ENCODE measurements around the gene CENPX. TPM values are rescaled to one million over a fixed set of nuclear protein-coding genes. Genes with fewer than 3 reads are reported as not detected.

CENPX gene
- total and polyA plus RNA-seq, 2 of the 13 experiments (the other 11 are each of a cell fraction or from before 2014, with no cell fraction given) = 92.7 to 170 TPM

GRCh38 chr17:81991684-81992305 lies 30.9 kb downstream of the CENPX start (continued):
- TF ChIP-seq IRF1 (CRISPR knock-in tag; IDR thresholded peaks at IDR 0.05; ENCODE audit: low read depth) (no peak), ARHGAP35 (CRISPR knock-in tag; IDR thresholded peaks at IDR 0.05; ENCODE audit: borderline replicate concordance) (0 out of 2 replicates have a peak, but pooled peaks have one; percentile 64), MYPOP (CRISPR knock-in tag; IDR thresholded peaks at IDR 0.05) (peak; percentile 94), YY1 (IDR thresholded peaks at IDR 0.05; ENCODE audit: insufficient read depth, insufficient replicate concordance, low read depth, low read length) (peak; percentile 68), HES4 (CRISPR knock-in tag; IDR thresholded peaks at IDR 0.05; ENCODE audit: borderline replicate concordance) (no peak; the same call in 1 of the 2 replicates), MYC (CRISPR knock-in tag; IDR thresholded peaks at IDR 0.05; ENCODE audit: borderline replicate concordance) (peak; percentile 93), GABPB1 (CRISPR knock-in tag; IDR thresholded peaks at IDR 0.05) (peak; percentile 77), ZNF446 (CRISPR knock-in tag; IDR thresholded peaks at IDR 0.05) (peak; percentile 92; the same call in 1 of the 2 replicates), IKZF1 (IDR thresholded peaks at IDR 0.05) (no peak), U2AF1 (optimal IDR thresholded peaks at IDR 0.05; ENCODE audit: low read depth, low read length) (peak; percentile 85), ZSCAN12 (CRISPR knock-in tag; IDR thresholded peaks at IDR 0.05) (peak; percentile 97), SP4 (CRISPR knock-in tag; IDR thresholded peaks at IDR 0.05) (peak; percentile 74), HOXD1 (CRISPR knock-in tag; IDR thresholded peaks at IDR 0.05) (peak; percentile 75; the same call in 1 of the 2 replicates), HNRNPH1 (optimal IDR thresholded peaks at IDR 0.05; ENCODE audit: low read depth, low read length) (no peak), ATAD3A (CRISPR knock-in tag; IDR thresholded peaks at IDR 0.05) (peak; percentile 73; the same call in 1 of the 2 replicates), MLX (CRISPR knock-in tag; IDR thresholded peaks at IDR 0.05) (peak; percentile 74), ZNF260 (CRISPR knock-in tag; IDR thresholded peaks at IDR 0.05; ENCODE audit: borderline replicate concordance, low read depth) (no peak), CC2D1A (CRISPR knock-in tag; IDR thresholded peaks at IDR 0.05) (no peak), ZBTB8A (CRISPR knock-in tag; IDR thresholded peaks at IDR 0.05; ENCODE audit: borderline replicate concordance, low read depth) (no peak), GTF2F1 (IDR thresholded peaks at IDR 0.05; ENCODE audit: low read length) (no peak), NR2F2 (IDR thresholded peaks at IDR 0.05; ENCODE audit: borderline replicate concordance, low read depth) (no peak), TRAFD1 (CRISPR knock-in tag; IDR thresholded peaks at IDR 0.05; ENCODE audit: borderline replicate concordance) (no peak), SMARCE1 (IDR thresholded peaks at IDR 0.05; ENCODE audit: borderline replicate concordance) (no peak), ZBTB7B (CRISPR knock-in tag; IDR thresholded peaks at IDR 0.05) (peak; percentile 93), ZNF607 (CRISPR knock-in tag; IDR thresholded peaks at IDR 0.05; ENCODE audit: borderline replicate concordance) (no peak), SYNCRIP (IDR thresholded peaks at IDR 0.05; ENCODE audit: insufficient read depth, low read depth, low read length) (no peak), ARNTL (CRISPR knock-in tag; IDR thresholded peaks at IDR 0.05) (peak; percentile 72), GFI1 (CRISPR knock-in tag; IDR thresholded peaks at IDR 0.05; ENCODE audit: borderline replicate concordance) (peak; percentile 36)

All from HepG2 (cell line).